GM20000 (cell line): ENCODE measurements around the gene HOXA11.

ENCODE experiments used
- DNase-seq: peaks from one replicate; pipeline ENCODE4 v3.0.0; 2012; ENCODE audit warnings: low spot score
- CTCF ChIP-seq: IDR thresholded peaks from 2 replicates; pipeline ENCODE4 v1.5.1; 2012; ENCODE audit warnings: mild to moderate bottlenecking, control low read depth; ENCODE audit errors: extremely low read depth, missing control alignments

The HOXA11 gene

DNA sequence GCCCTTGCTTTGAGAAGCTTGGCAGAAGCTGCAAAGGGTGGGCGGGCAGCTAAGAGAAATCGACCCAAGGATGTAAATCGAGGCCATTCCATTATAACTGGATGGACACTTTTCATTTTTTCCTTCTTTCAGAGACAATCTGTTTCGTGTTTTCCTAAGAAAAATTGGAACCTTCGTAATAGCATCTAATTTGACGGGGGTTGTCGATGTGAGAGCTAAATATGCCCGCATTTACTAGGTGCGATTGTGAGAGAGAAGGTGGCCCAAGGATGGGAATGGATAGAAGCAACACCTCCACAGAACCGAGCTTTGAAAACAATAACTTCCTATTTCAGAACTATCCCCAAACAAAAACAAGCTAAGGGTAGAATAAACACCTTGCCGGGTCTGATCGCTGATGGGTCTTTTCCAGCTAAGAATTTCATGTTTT lies 53.6 kb downstream of the HOXA11 start:
- DNase-seq: no peak
- no peak for TF ChIP-seq CTCF
